HG03571 (cell line): Measurements from ENCODE around the gene PRKAR2A.
A peak's percentile ranks its signal among the peaks of the same experiment; 100 is the strongest.
"Not testable (repeated sequence)": the region's sequence is repeated elsewhere in the genome, so short reads cannot be mapped to it uniquely, and the experiment has no call there.

Experiments used
- ATAC-seq: cut with Tn5 transposase; IDR thresholded peaks from one replicate; pipeline ENCODE4 v1.9.1; 2021; ENCODE audit not compliant: unreplicated experiment

PRKAR2A gene

GRCh38 chr3:48734541-48734940, 113.1 kb downstream of the PRKAR2A start:
- ATAC-seq = not testable (repeated sequence)

GRCh38 chr3:48733752-48734518, 113.7 kb downstream of the PRKAR2A start:
- ATAC-seq = not testable (repeated sequence)

- ATAC-seq = no peak
These were observed 120.2 kb downstream of the PRKAR2A start for GRCh38 chr3:48727511-48727910.

GRCh38 chr3:48725185-48725855, 122.4 kb downstream of the PRKAR2A start:
- ATAC-seq = not testable (repeated sequence)

GRCh38 chr3:48723725-48724124, 123.9 kb downstream of the PRKAR2A start:
- ATAC-seq = no peak

- ATAC-seq = not testable (repeated sequence)
These were observed 124.4 kb downstream of the PRKAR2A start for GRCh38 chr3:48723293-48723692.

- peak; percentile 94 for ATAC-seq
These were observed 130.5 kb downstream of the PRKAR2A start, which contains the start of gene IP6K2 for GRCh38 chr3:48716982-48717746. Gene IP6K2 (minus strand): TSS chr3:48717221. CDS start chr3:48695291, 21,930 bp downstream.

GRCh38 chr3:48716508-48716981, 131.1 kb downstream of the PRKAR2A start:
- ATAC-seq = no peak

- ATAC-seq = no peak
These were observed 132.4 kb downstream of the PRKAR2A start for GRCh38 chr3:48715174-48715800.

GRCh38 chr3:48711727-48712126, 135.9 kb downstream of the PRKAR2A start:
- ATAC-seq = no peak

GRCh38 chr3:48709051-48709461, 138.6 kb downstream of the PRKAR2A start:
- no peak for ATAC-seq

GRCh38 chr3:48708481-48708889, 139.2 kb downstream of the PRKAR2A start:
- ATAC-seq = no peak

- no peak for ATAC-seq
These were observed 140.5 kb downstream of the PRKAR2A start for GRCh38 chr3:48707157-48707556.

GRCh38 chr3:48702320-48702920, 145.3 kb downstream of the PRKAR2A start:
- no peak for ATAC-seq

- ATAC-seq = no peak
These were observed 146.8 kb downstream of the PRKAR2A start for GRCh38 chr3:48700731-48701405.

- no peak for ATAC-seq
These were observed 148.8 kb downstream of the PRKAR2A start for GRCh38 chr3:48698891-48699290.

- no peak for ATAC-seq
These were observed 149.7 kb downstream of the PRKAR2A start for GRCh38 chr3:48697952-48698351.

GRCh38 chr3:48696601-48697000, 151.1 kb downstream of the PRKAR2A start:
- no peak for ATAC-seq
